Heart left ventricle (tissue), 16 donors: ENCODE measurements around the gene GRIP2. TPM values are rescaled to one million over a fixed set of nuclear protein-coding genes. Genes with fewer than 3 reads are reported as not detected.

Experiments
- ATAC-seq, 4 donors: fragments of 200-7000 bp; cut with Tn5 transposase; one replicate each; pipeline ENCODE4 v1.9.1; 2020 to 2022; ENCODE audit warnings: moderate library complexity in 4 of 4, mild to moderate bottlenecking in 3 of 4, moderate number of reproducible peaks in 1 of 4
- DNase-seq, 5 donors: peaks; one replicate each; pipeline ENCODE4 v3.0.0-alpha.2; 2020
- H3K27ac ChIP-seq, 12 donors: fragments of 200-600 bp; sonication (generic) in 4 of 12; one replicate each; pipeline versions ENCODE4 v1.5.0 to v1.8.0; 2016 to 2022; ENCODE audit warnings: mild to moderate bottlenecking in 2 of 12
- H3K27me3 ChIP-seq, 9 donors: fragments of 200-600 bp; sonication (generic) in 2 of 9; one replicate each; pipeline versions ENCODE4 v1.5.1 to v1.8.0; 2016 to 2022; ENCODE audit warnings: mild to moderate bottlenecking in 3 of 9
- H3K36me3 ChIP-seq, 9 donors: fragments of 200-600 bp; sonication (generic) in 2 of 9; one replicate each; pipeline versions ENCODE4 v1.5.0 to v1.8.0; 2018 to 2022; ENCODE audit warnings: mild to moderate bottlenecking in 2 of 9
- H3K4me1 ChIP-seq, 12 donors: fragments of 200-600 bp; sonication (generic) in 4 of 12; one replicate each; pipeline versions ENCODE4 v1.5.0 to v1.8.0; 2016 to 2022; ENCODE audit warnings: mild to moderate bottlenecking in 3 of 12
- H3K4me3 ChIP-seq, 12 donors: fragments of 200-600 bp; sonication (generic) in 4 of 12; one replicate each; pipeline versions ENCODE4 v1.5.0 to v1.8.0; 2017 to 2022; ENCODE audit warnings: mild to moderate bottlenecking in 9 of 12, moderate library complexity in 4 of 12
- H3K9me3 ChIP-seq, 12 donors: fragments of 200-600 bp; sonication (generic) in 4 of 12; one replicate each; pipeline versions ENCODE4 v1.5.0 to v1.8.0; 2016 to 2022; ENCODE audit warnings: mild to moderate bottlenecking in 1 of 12
- POLR2A ChIP-seq, 2 donors: fragments of 450-650 bp; IDR thresholded peaks; one replicate each; pipeline ENCODE4 v1.6.1; 2017; ENCODE audit warnings: antibody characterized with exemption in 2 of 2, mild to moderate bottlenecking in 2 of 2, moderate library complexity in 2 of 2
- WGBS, 4 donors: extraction: QIAGEN DNeasy Blood & Tissue Kit in 2 of 4; methylation state at CpG; one replicate each; pipeline versions ENCODE4 v1.1.5 to v1.1.7; 2013 to 2018; 5-methylcytosine and 5-hydroxymethylcytosine counted together
- intact Hi-C, 10 donors: fragments of 100-400 bp; cut with DNase I; formaldehyde crosslinking; loops; one replicate each; pipeline versions ENCODE4 v1.11.1 to v1.14.2; 2022
- polyA plus RNA-seq, 2 donors: library from polyadenylated mRNA; stranded (reverse); fragments of 200-250 nt; gene quantifications; one replicate each; pipeline ENCODE4 v1.2.3, GENCODE V29; 2013
- total RNA-seq, 9 donors: library from RNA; depleted of rRNA in 2 of 9; stranded (reverse); fragments of >200 nt in 2 of 9; fragmentation: NEBNext Ultra II Directional in 3 of 9; extraction: Animal tissue kit (Norgen Biotek cat#: 25700) in 3 of 9; gene quantifications; one replicate each; pipeline versions ENCODE4 v1.1.0 to v1.2.4, GENCODE V29; 2016 to 2023
- TF ChIP-seq, protein P1 (sequence below), 12 donors: fragments of 200-600 bp; sonication (generic) in 4 of 12; IDR thresholded peaks; one replicate each; pipeline versions ENCODE4 v1.5.0 to v1.8.0; 2018 to 2022; ENCODE audit warnings: antibody characterized with exemption in 12 of 12, mild to moderate bottlenecking in 5 of 12
- donor health status: ischemic (EF 13 %, LVEDD 7.1; RV severe dilation, severe dysfunction).
- donor health status: healthy with polysubstance abuse.
- donor health status: DM: no; HTN: yes; CAD: no.
- donor health status: DM: no; HTN: no; CAD: no.
- donor health status: ischemic (EF 25% LVEDD 6.9; RV normal size, moderate dysfunction).
- donor health status: ischemic (EF 25% LVEDD 5.7; RV mildly dilated, moderate dysfunction).
- donor health status: healthy.
- donor health status: DM: yes; HTN: yes; CAD: no.
- donor health status: ischemic (EF 35%, LVEDD 5.7; RV mildly dilated, moderate dysfunction).
- donor health status: nonischemic (EF 11% LVEDD 7.7; RV severe dilation, severe dysfunction).
- donor health status: DM: yes; HTN: yes; CAD: no.
- donor health status: PGD.
- donor health status: ischemic (EF 29% LVEDD 5.4; RV normal size, mild dysfunction).
- donor health status: nonischemic (EF 23%, LVEDD 6.1; RV moderate dilation, normal function).

Gene GRIP2
- total and polyA plus RNA-seq, 11 donors, result 5.8 to 56.7 (median 28.7) TPM

DNA sequence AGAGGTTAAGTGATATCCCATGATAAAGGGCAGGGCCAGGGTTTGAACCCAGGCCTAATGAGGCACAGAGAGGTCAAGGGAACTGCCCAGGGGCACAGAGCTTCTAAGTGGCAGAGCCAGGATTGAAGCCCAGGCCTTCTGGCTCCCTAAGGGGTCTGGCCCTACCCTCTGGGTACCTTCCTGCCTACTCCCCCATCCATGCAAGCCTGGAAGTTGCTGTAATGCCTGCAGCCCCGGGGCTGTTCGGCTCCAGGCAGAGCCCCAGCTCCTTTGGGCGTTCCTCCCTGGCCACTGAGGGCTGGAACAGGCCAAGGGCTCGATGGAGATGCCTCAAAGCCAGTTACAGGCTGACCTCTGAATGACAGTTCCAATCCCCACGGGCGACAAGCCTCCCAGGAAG lies 4.5 kb downstream of the GRIP2 start:
- Histone ChIP-seq H3K27me3 (peaks cover 0 to 3% (median 0%) of the 10 kb centered on the region in 9 donors), H3K4me3 (no peak overlapping the region), H3K27ac (peak overlapping the region in 9 of 12 donors; percentile 27 to 95 (median 60)), H3K9me3 (no peaks in the 10 kb centered on the region), H3K4me1 (peaks cover 0 to 82% (median 54%) of the 10 kb centered on the region in 12 donors), H3K36me3 (no peaks in the 10 kb centered on the region)
- intact Hi-C loops, result no loop called here
- ATAC-seq, result no peak
- DNase-seq, result peak in 2 of 5 donors; percentile 14
- no peak for TF ChIP-seq POLR2A (IDR thresholded peaks at IDR 0.05)
- TF ChIP-seq, protein P1, sequence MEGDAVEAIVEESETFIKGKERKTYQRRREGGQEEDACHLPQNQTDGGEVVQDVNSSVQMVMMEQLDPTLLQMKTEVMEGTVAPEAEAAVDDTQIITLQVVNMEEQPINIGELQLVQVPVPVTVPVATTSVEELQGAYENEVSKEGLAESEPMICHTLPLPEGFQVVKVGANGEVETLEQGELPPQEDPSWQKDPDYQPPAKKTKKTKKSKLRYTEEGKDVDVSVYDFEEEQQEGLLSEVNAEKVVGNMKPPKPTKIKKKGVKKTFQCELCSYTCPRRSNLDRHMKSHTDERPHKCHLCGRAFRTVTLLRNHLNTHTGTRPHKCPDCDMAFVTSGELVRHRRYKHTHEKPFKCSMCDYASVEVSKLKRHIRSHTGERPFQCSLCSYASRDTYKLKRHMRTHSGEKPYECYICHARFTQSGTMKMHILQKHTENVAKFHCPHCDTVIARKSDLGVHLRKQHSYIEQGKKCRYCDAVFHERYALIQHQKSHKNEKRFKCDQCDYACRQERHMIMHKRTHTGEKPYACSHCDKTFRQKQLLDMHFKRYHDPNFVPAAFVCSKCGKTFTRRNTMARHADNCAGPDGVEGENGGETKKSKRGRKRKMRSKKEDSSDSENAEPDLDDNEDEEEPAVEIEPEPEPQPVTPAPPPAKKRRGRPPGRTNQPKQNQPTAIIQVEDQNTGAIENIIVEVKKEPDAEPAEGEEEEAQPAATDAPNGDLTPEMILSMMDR (IDR thresholded peaks at IDR 0.05), result no peak
- WGBS, 4 donors, result 65 to 71% (median 68%) methylated on average over 6 of the region's 6 CpGs

DNA sequence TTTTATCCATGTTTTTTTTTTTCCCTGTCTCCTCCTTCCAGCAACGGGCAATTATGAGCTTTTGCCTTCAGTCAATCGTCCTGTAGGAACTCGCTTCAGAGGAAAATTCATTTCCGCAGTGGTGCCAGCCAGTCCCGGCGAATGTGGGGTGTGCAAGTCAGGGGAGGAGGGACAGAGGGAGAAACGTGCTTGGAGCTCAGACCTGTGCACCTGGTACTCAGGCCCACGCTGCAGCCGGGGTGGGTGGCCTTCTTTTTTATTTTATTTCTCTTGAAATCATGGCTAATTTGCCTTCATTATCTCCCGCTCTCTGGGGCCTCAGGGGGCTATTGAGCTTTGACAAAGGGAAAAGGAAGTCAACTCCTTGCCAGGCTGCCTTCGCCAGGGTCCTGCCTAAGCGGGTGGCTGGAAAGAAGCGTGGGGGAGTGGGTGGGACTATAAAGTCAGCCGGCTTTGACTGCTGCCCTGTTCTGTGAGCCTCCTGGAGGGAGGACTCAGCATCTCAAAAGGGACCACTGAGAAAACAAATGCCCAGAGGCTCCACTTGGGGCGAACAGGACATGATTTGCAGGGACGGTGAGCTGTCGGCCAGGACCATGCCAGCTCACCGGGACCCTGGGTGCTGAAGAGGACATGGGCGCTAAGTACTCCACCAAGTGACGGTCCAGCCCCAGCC lies 5.5 kb downstream of the GRIP2 start:
- WGBS, 4 donors, result 17 to 27% (median 21%) methylated on average over 16 to 20 of the region's 20 CpGs
- ATAC-seq (no peak), DNase-seq (peak in 2 of 5 donors; percentile 21 to 27)
- intact Hi-C loops, result no loop called here
- peak overlapping the region in 10 of 12 donors; percentile 9 to 95 (median 57) for H3K27ac ChIP-seq
- H3K36me3 ChIP-seq, result peaks cover 0 to 8% (median 0%) of the 10 kb centered on the region in 9 donors
- peaks cover 0 to 3% (median 0%) of the 10 kb centered on the region in 9 donors for H3K27me3 ChIP-seq
- H3K9me3 ChIP-seq, result peaks cover 0 to 8% (median 0%) of the 10 kb centered on the region in 12 donors
- TF ChIP-seq, protein P1 (IDR thresholded peaks at IDR 0.05), result no peak
- no peak for TF ChIP-seq POLR2A (IDR thresholded peaks at IDR 0.05)
- peak overlapping the region in 2 of 12 donors; percentile 4 to 13 for H3K4me3 ChIP-seq
- H3K4me1 ChIP-seq, result peaks cover 0 to 78% (median 50%) of the 10 kb centered on the region in 12 donors

DNA sequence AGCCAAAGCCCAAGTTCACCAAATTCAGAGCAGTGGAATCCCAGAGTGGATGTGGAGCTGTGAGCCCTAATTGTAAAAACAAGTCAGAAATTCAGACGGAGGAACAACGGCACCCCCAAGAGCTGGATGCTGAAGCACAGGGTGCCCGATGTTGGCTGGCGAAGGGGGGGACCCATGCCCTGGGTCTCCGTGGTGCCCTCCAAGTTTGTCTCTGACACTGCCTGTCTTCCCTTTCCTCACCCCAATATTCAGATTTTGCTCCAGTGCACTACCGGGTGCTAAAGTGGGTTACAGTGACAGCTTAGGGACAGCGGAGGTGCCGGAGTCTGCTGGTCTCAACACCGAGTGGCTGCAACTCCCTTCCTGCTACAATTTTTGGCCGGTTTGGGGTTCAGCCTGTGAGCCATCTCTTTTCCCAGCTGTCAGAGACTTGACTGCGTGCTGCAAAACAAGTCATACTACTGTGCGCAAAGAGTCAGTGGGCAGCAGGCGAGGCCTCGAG lies 6.6 kb downstream of the GRIP2 start:
- WGBS, 4 donors, result 38 to 67% (median 63%) methylated on average over 11 to 14 of the region's 14 CpGs
- no peak overlapping the region for H3K4me3 ChIP-seq
- peaks cover 0 to 70% (median 48%) of the 10 kb centered on the region in 12 donors for H3K4me1 ChIP-seq
- intact Hi-C loops, result no loop called here
- H3K36me3 ChIP-seq, result peaks cover 0 to 8% (median 0%) of the 10 kb centered on the region in 9 donors
- peak in 2 of 5 donors; percentile 23 to 49 for DNase-seq
- peak in 2 of 4 donors; percentile 3 to 4 for ATAC-seq
- peaks cover 0 to 10% (median 0%) of the 10 kb centered on the region in 12 donors for H3K9me3 ChIP-seq
- TF ChIP-seq, protein P1 (IDR thresholded peaks at IDR 0.05), result no peak
- no peak for TF ChIP-seq POLR2A (IDR thresholded peaks at IDR 0.05)
- H3K27ac ChIP-seq, result peak overlapping the region in 10 of 12 donors; percentile 17 to 95 (median 59)
- peaks cover 0 to 3% (median 0%) of the 10 kb centered on the region in 9 donors for H3K27me3 ChIP-seq
